K562 (cell line): ENCODE results near the gene TADA1.
A peak's percentile ranks its signal among the peaks of the same experiment; 100 is the strongest.

Experiments
- BRCA1 ChIP-seq, 2 experiments: fragments of 450-650 bp in 1 of 2; sonication (generic) in 1 of 2; formaldehyde crosslinking in 1 of 2; IDR thresholded peaks; 2 replicates each; pipeline versions ENCODE4 v1.5.0 to v1.6.1; 2017 to 2020; ENCODE audit warnings: mild to moderate bottlenecking in 1 of 2, missing genetic modification reagents in 1 of 2
- CTCF ChIP-seq, 3 experiments: IDR thresholded peaks in 2 of 3; conservative IDR thresholded peaks in 1 of 3; 2 replicates each; pipeline ENCODE4 v1.5.1; 2011 to 2012; ENCODE audit warnings: low read length in 3 of 3, mild to moderate bottlenecking in 3 of 3, control low read depth in 2 of 3, improper control_type of control experiment in 1 of 3, inconsistent platforms in 1 of 3, low read depth in 1 of 3, mixed read lengths in 1 of 3, moderate library complexity in 1 of 3; ENCODE audit not compliant: insufficient read depth in 2 of 3
- NR1H2 ChIP-seq: sonication (generic); formaldehyde crosslinking; IDR thresholded peaks from 2 replicates; pipeline ENCODE4 v1.4.0; 2020; ENCODE audit warnings: mild to moderate bottlenecking, missing genetic modification reagents
- POLR2A ChIP-seq: fragments of 450-650 bp; conservative IDR thresholded peaks from 2 replicates; pipeline ENCODE4 v1.6.1; 2016
- RCOR1 ChIP-seq, 2 experiments: IDR thresholded peaks; 2 replicates each; pipeline ENCODE4 v1.6.1; 2012; ENCODE audit warnings: low read depth in 2 of 2, low read length in 2 of 2, borderline replicate concordance in 1 of 2, improper control_type of control experiment in 1 of 2
- SNAPC5 ChIP-seq: fragments of 250-450 bp; sonication (Bioruptor Pico); IDR thresholded peaks from 2 replicates; pipeline ENCODE4 v1.8.0; 2021; ENCODE audit warnings: moderate library complexity, mild to moderate bottlenecking, inconsistent platforms
- TAF15 ChIP-seq: fragments of 200-400 bp; formaldehyde crosslinking; IDR thresholded peaks from 2 replicates; pipeline ENCODE4 v1.6.1; 2017; ENCODE audit warnings: mild to moderate bottlenecking, low read depth, low read length, moderate library complexity

- TF ChIP-seq RCOR1 (IDR thresholded peaks at IDR 0.05; ENCODE audit: borderline replicate concordance in 1 of 2, low read depth in 2 of 2, low read length in 2 of 2), result peak in 1 of 2 experiments; percentile 73; a peak in 2 of 4 replicates
- TF ChIP-seq TAF15, result no peak
- TF ChIP-seq POLR2A, result peak; percentile 84
- no peak for TF ChIP-seq SNAPC5 (CRISPR knock-in tag)
- peak in 2 of 3 experiments; percentile 50 to 67; a peak in 2 of 6 replicates for TF ChIP-seq CTCF (IDR thresholded peaks at IDR 0.05 in 2 of 3, conservative IDR thresholded peaks at IDR 0.05 in 1 of 3; ENCODE audit: insufficient read depth in 2 of 3, low read depth in 1 of 3, low read length in 3 of 3)
- no peak for TF ChIP-seq NR1H2 (CRISPR knock-in tag)
- TF ChIP-seq BRCA1 (IDR thresholded peaks at IDR 0.05), result no peak
- no peak for TF ChIP-seq BRCA1 (CRISPR knock-in tag; IDR thresholded peaks at IDR 0.05)
Observed at GRCh38 chr1:166875734-166876539, at the start of gene TADA1.
